Measurements from ENCODE around the gene SLCO2B1.

SLCO2B1 gene

GRCh38 chr11:75223954-75224643, 73.2 kb downstream of the SLCO2B1 start:
- no peak overlapping the region for H3K27ac ChIP-seq (ENCODE audit: low read depth, low read length)
- no peak overlapping the region for H2AFZ ChIP-seq (ENCODE audit: low read length, unreplicated experiment)
- H3K4me1 ChIP-seq (ENCODE audit: control insufficient read depth, insufficient read depth, low read length, unreplicated experiment) = no peaks in the 10 kb centered on the region
- H3K79me2 ChIP-seq (ENCODE audit: control insufficient read depth, insufficient read depth, low read length, unreplicated experiment) = no peaks in the 10 kb centered on the region
- H3K27me3 ChIP-seq (ENCODE audit: insufficient read depth, low read length) = peaks cover 29% of the 10 kb centered on the region
- no peaks in the 10 kb centered on the region for H3K36me3 ChIP-seq (ENCODE audit: insufficient read depth, low read length)
- no peak overlapping the region for H3K4me3 ChIP-seq (ENCODE audit: low read depth, low read length)

- no peak overlapping the region for H3K27ac ChIP-seq (ENCODE audit: low read depth, low read length)
Measured at GRCh38 chr11:75225794-75226193, 74.9 kb downstream of the SLCO2B1 start.

GRCh38 chr11:75229466-75229865, 78.6 kb downstream of the SLCO2B1 start:
- H2AFZ ChIP-seq (ENCODE audit: low read length, unreplicated experiment) = no peak overlapping the region
- no peaks in the 10 kb centered on the region for H3K36me3 ChIP-seq (ENCODE audit: insufficient read depth, low read length)
- peaks cover 42% of the 10 kb centered on the region for H3K27me3 ChIP-seq (ENCODE audit: insufficient read depth, low read length)
- H3K4me3 ChIP-seq (ENCODE audit: low read depth, low read length) = no peak overlapping the region
- no peaks in the 10 kb centered on the region for H3K79me2 ChIP-seq (ENCODE audit: control insufficient read depth, insufficient read depth, low read length, unreplicated experiment)
- H3K4me1 ChIP-seq (ENCODE audit: control insufficient read depth, insufficient read depth, low read length, unreplicated experiment) = no peaks in the 10 kb centered on the region
- no peak overlapping the region for H3K27ac ChIP-seq (ENCODE audit: low read depth, low read length)

More at GRCh38 chr11:75225794-75226193, 74.9 kb downstream of the SLCO2B1 start:
- H3K4me3 ChIP-seq (ENCODE audit: low read depth, low read length) = no peak overlapping the region
- no peak overlapping the region for H2AFZ ChIP-seq (ENCODE audit: low read length, unreplicated experiment)
- peaks cover 26% of the 10 kb centered on the region for H3K27me3 ChIP-seq (ENCODE audit: insufficient read depth, low read length)
- H3K4me1 ChIP-seq (ENCODE audit: control insufficient read depth, insufficient read depth, low read length, unreplicated experiment) = no peaks in the 10 kb centered on the region
- H3K36me3 ChIP-seq (ENCODE audit: insufficient read depth, low read length) = no peaks in the 10 kb centered on the region
- no peaks in the 10 kb centered on the region for H3K79me2 ChIP-seq (ENCODE audit: control insufficient read depth, insufficient read depth, low read length, unreplicated experiment)

GRCh38 chr11:75230621-75231020, 79.7 kb downstream of the SLCO2B1 start:
- Histone ChIP-seq H3K4me1 (ENCODE audit: control insufficient read depth, insufficient read depth, low read length, unreplicated experiment) (no peaks in the 10 kb centered on the region), H2AFZ (ENCODE audit: low read length, unreplicated experiment) (no peak overlapping the region), H3K27me3 (ENCODE audit: insufficient read depth, low read length) (peaks cover 52% of the 10 kb centered on the region), H3K79me2 (ENCODE audit: control insufficient read depth, insufficient read depth, low read length, unreplicated experiment) (no peaks in the 10 kb centered on the region), H3K4me3 (ENCODE audit: low read depth, low read length) (no peak overlapping the region), H3K27ac (ENCODE audit: low read depth, low read length) (no peak overlapping the region), H3K36me3 (ENCODE audit: insufficient read depth, low read length) (no peaks in the 10 kb centered on the region)

DNA sequence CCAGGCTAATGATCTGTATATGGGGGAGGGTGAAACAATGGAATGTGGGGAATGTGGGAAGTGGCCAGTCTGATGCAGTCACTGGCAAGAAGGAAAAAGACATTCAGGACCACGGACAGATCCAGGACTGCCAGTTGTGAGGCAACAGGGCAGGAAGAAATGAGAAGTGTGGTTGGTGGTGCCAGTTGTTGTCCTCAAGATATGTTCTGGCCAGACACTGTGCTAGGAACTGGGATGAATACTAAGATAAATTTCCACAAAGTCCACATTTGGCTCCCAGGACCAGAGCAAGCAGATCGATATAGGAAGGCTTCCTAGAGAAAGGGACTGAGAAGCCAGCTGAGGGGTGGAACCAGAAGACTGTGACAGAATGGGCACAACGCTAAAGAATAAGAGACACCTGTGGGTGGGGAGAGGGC, 82.9 kb downstream of the SLCO2B1 start:
- H3K4me3 ChIP-seq (ENCODE audit: low read depth, low read length) = no peak overlapping the region
- H3K27ac ChIP-seq (ENCODE audit: low read depth, low read length) = no peak overlapping the region
- no peak overlapping the region for H2AFZ ChIP-seq (ENCODE audit: low read length, unreplicated experiment)
- no peaks in the 10 kb centered on the region for H3K79me2 ChIP-seq (ENCODE audit: control insufficient read depth, insufficient read depth, low read length, unreplicated experiment)
- peaks cover 65% of the 10 kb centered on the region for H3K27me3 ChIP-seq (ENCODE audit: insufficient read depth, low read length)
- no peaks in the 10 kb centered on the region for H3K4me1 ChIP-seq (ENCODE audit: control insufficient read depth, insufficient read depth, low read length, unreplicated experiment)
- no peaks in the 10 kb centered on the region for H3K36me3 ChIP-seq (ENCODE audit: insufficient read depth, low read length)

- H3K27ac ChIP-seq (ENCODE audit: low read depth, low read length) = no peak overlapping the region
- H2AFZ ChIP-seq (ENCODE audit: low read length, unreplicated experiment) = no peak overlapping the region
- peaks cover 78% of the 10 kb centered on the region for H3K27me3 ChIP-seq (ENCODE audit: insufficient read depth, low read length)
- H3K79me2 ChIP-seq (ENCODE audit: control insufficient read depth, insufficient read depth, low read length, unreplicated experiment) = no peaks in the 10 kb centered on the region
- H3K36me3 ChIP-seq (ENCODE audit: insufficient read depth, low read length) = no peaks in the 10 kb centered on the region
- no peak overlapping the region for H3K4me3 ChIP-seq (ENCODE audit: low read depth, low read length)
- no peaks in the 10 kb centered on the region for H3K4me1 ChIP-seq (ENCODE audit: control insufficient read depth, insufficient read depth, low read length, unreplicated experiment)
Measured at GRCh38 chr11:75236062-75236461, 85.2 kb downstream of the SLCO2B1 start.

GRCh38 chr11:75237050-75237449, 86.1 kb downstream of the SLCO2B1 start:
- H3K36me3 ChIP-seq (ENCODE audit: insufficient read depth, low read length) = no peaks in the 10 kb centered on the region

GRCh38 chr11:75238595-75239440, 87.9 kb downstream of the SLCO2B1 start:
- Histone ChIP-seq H3K79me2 (ENCODE audit: control insufficient read depth, insufficient read depth, low read length, unreplicated experiment) (no peaks in the 10 kb centered on the region), H2AFZ (ENCODE audit: low read length, unreplicated experiment) (no peak overlapping the region), H3K27me3 (ENCODE audit: insufficient read depth, low read length) (peaks cover 81% of the 10 kb centered on the region), H3K4me3 (ENCODE audit: low read depth, low read length) (no peak overlapping the region), H3K36me3 (ENCODE audit: insufficient read depth, low read length) (no peaks in the 10 kb centered on the region), H3K27ac (ENCODE audit: low read depth, low read length) (no peak overlapping the region), H3K4me1 (ENCODE audit: control insufficient read depth, insufficient read depth, low read length, unreplicated experiment) (no peaks in the 10 kb centered on the region)

More at GRCh38 chr11:75237050-75237449, 86.1 kb downstream of the SLCO2B1 start:
- H3K27ac ChIP-seq (ENCODE audit: low read depth, low read length) = no peak overlapping the region
- H3K4me3 ChIP-seq (ENCODE audit: low read depth, low read length) = no peak overlapping the region
- no peak overlapping the region for H2AFZ ChIP-seq (ENCODE audit: low read length, unreplicated experiment)
- peaks cover 70% of the 10 kb centered on the region for H3K27me3 ChIP-seq (ENCODE audit: insufficient read depth, low read length)
- H3K79me2 ChIP-seq (ENCODE audit: control insufficient read depth, insufficient read depth, low read length, unreplicated experiment) = no peaks in the 10 kb centered on the region
- H3K4me1 ChIP-seq (ENCODE audit: control insufficient read depth, insufficient read depth, low read length, unreplicated experiment) = no peaks in the 10 kb centered on the region

GRCh38 chr11:75239531-75240290, 88.8 kb downstream of the SLCO2B1 start:
- no peak overlapping the region for H3K27ac ChIP-seq (ENCODE audit: low read depth, low read length)
- peaks cover 82% of the 10 kb centered on the region for H3K27me3 ChIP-seq (ENCODE audit: insufficient read depth, low read length)
- H3K36me3 ChIP-seq (ENCODE audit: insufficient read depth, low read length) = no peaks in the 10 kb centered on the region
- H2AFZ ChIP-seq (ENCODE audit: low read length, unreplicated experiment) = no peak overlapping the region
- H3K4me1 ChIP-seq (ENCODE audit: control insufficient read depth, insufficient read depth, low read length, unreplicated experiment) = no peaks in the 10 kb centered on the region
- no peak overlapping the region for H3K4me3 ChIP-seq (ENCODE audit: low read depth, low read length)
- H3K79me2 ChIP-seq (ENCODE audit: control insufficient read depth, insufficient read depth, low read length, unreplicated experiment) = no peaks in the 10 kb centered on the region

DNA sequence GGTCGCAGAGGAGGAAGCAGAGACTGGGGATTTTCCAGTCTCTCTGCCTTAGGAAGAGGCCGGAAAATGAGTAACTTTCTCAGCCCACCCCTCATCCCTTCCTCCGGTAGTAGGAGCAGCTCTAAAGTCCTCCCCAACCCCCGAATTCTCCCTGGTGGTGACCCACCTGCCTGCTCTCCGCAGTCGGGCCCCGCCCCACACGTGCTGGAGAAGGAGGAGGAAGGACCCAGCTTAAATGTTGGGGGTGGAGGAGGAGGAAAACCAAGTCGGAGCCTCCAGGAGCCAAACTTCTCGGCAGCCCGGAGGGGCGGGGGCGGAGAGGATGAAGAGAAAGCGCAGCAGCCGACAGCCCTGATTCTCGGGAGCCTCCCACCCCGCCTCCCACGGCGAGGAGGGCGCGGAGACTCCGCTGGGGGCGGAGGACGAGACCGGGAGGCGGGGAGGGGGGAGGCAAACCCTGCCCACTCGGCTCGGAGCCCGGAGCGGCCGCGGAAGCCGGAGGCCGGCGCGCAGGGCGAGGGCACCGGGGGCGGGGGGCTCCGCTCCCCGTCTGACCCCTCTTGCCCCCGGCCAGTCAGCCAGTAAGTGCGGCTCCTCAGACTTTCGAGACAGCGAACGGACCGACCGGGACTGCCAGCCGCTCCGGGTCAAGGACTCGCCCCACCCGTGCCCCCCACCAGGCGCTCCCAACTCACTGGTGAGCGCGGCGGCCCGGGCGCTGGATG, 89.6 kb downstream of the SLCO2B1 start, which contains the start of gene TPBGL:
Gene TPBGL, plus strand, starts transcription at position 464 of the 725 bp plus-strand sequence. CDS start 276 bp downstream, outside the sequence.
- no peak within 1 kb of the TSS for H3K27ac ChIP-seq (ENCODE audit: low read depth, low read length)
- peak within 1 kb of the TSS; percentile 0 for H2AFZ ChIP-seq (ENCODE audit: low read length, unreplicated experiment)
- peaks cover 83% of the 10 kb centered on the region for H3K27me3 ChIP-seq (ENCODE audit: insufficient read depth, low read length)
- H3K79me2 ChIP-seq (ENCODE audit: control insufficient read depth, insufficient read depth, low read length, unreplicated experiment) = no peaks in the 10 kb centered on the region
- H3K4me3 ChIP-seq (ENCODE audit: low read depth, low read length) = peak within 1 kb of the TSS; percentile 70
- no peaks in the 10 kb centered on the region for H3K4me1 ChIP-seq (ENCODE audit: control insufficient read depth, insufficient read depth, low read length, unreplicated experiment)
- H3K36me3 ChIP-seq (ENCODE audit: insufficient read depth, low read length) = no peaks in the 10 kb centered on the region

Measured in ACC112 (cell line).